ENCODE data around the gene MEX3D.

GRCh38 chr19:1560286-1560882 lies 7.7 kb downstream of the MEX3D start:
- TF ChIP-seq CTCF (IDR thresholded peaks at IDR 0.05 in 4 of 5, conservative IDR thresholded peaks at IDR 0.05 in 1 of 5) (no peak), POLR2A (IDR thresholded peaks at IDR 0.05) (no peak)
